LoVo (cell line): Measurements from ENCODE around the gene RDH8.

ENCODE experiments used
- DNase-seq: peaks from one replicate; pipeline ENCODE4 v3.0.0-alpha.2; 2016; ENCODE audit warnings: low spot score

RDH8 gene

GRCh38 chr19:10037367-10037766 lies 24.1 kb downstream of the RDH8 start:
- DNase-seq, result no peak

GRCh38 chr19:10037809-10038208 lies 24.5 kb downstream of the RDH8 start:
- peak; percentile 18 for DNase-seq

- no peak for DNase-seq
These were observed 30.1 kb downstream of the RDH8 start for GRCh38 chr19:10043286-10043927.

GRCh38 chr19:10044390-10044789 lies 31.1 kb downstream of the RDH8 start:
- no peak for DNase-seq

- no peak for DNase-seq
These were observed 32.1 kb downstream of the RDH8 start for GRCh38 chr19:10045371-10045770.

GRCh38 chr19:10049626-10050025 lies 36.3 kb downstream of the RDH8 start:
- DNase-seq, result no peak

- DNase-seq, result no peak
These were observed 39.5 kb downstream of the RDH8 start for GRCh38 chr19:10052602-10053360.

GRCh38 chr19:10061717-10062310 lies 48.5 kb downstream of the RDH8 start:
- no peak for DNase-seq

GRCh38 chr19:10068205-10068604 lies 54.9 kb downstream of the RDH8 start:
- DNase-seq, result no peak

- no peak for DNase-seq
These were observed 55.8 kb downstream of the RDH8 start for GRCh38 chr19:10069046-10069445.

GRCh38 chr19:10070730-10071446 lies 57.6 kb downstream of the RDH8 start:
- DNase-seq, result no peak
